HG03064 (cell line): ENCODE results near the gene APOL6.

Experiments
- ATAC-seq: cut with Tn5 transposase; IDR thresholded peaks from one replicate; pipeline ENCODE4 v1.9.1; 2021; ENCODE audit warnings: low read depth; ENCODE audit not compliant: unreplicated experiment

The APOL6 gene

GRCh38 chr22:35648066-35649025 is at the start of gene APOL6:
Gene APOL6, plus strand, starts transcription at chr22:35648446. Its CDS starts 7,980 bp downstream, at chr22:35656426.
- ATAC-seq, result no peak

- no peak for ATAC-seq
Observed at GRCh38 chr22:35599364-35599763, 48.9 kb upstream of the APOL6 start.

GRCh38 chr22:35600476-35600875 is 47.8 kb upstream of the APOL6 start:
- no peak for ATAC-seq

GRCh38 chr22:35601013-35601580 is 47.1 kb upstream of the APOL6 start:
- ATAC-seq, result no peak

GRCh38 chr22:35601743-35602615 is 46.3 kb upstream of the APOL6 start:
- ATAC-seq, result no peak

- no peak for ATAC-seq
Observed at GRCh38 chr22:35604621-35605368, 43.5 kb upstream of the APOL6 start.

- ATAC-seq, result no peak
Observed at GRCh38 chr22:35605369-35605680, 42.9 kb upstream of the APOL6 start.

GRCh38 chr22:35605851-35606481 is 42.3 kb upstream of the APOL6 start:
- no peak for ATAC-seq

GRCh38 chr22:35606916-35607315 is 41.3 kb upstream of the APOL6 start:
- no peak for ATAC-seq

- no peak for ATAC-seq
Observed at GRCh38 chr22:35608088-35608487, 40.2 kb upstream of the APOL6 start.

GRCh38 chr22:35609261-35609660 is 39.0 kb upstream of the APOL6 start:
- no peak for ATAC-seq

- ATAC-seq, result no peak
Observed at GRCh38 chr22:35609761-35610160, 38.5 kb upstream of the APOL6 start.

- no peak for ATAC-seq
Observed at GRCh38 chr22:35610741-35611140, 37.5 kb upstream of the APOL6 start.

GRCh38 chr22:35611200-35611890 is 36.9 kb upstream of the APOL6 start:
- no peak for ATAC-seq

GRCh38 chr22:35611891-35612576 is 36.2 kb upstream of the APOL6 start:
- no peak for ATAC-seq

GRCh38 chr22:35612903-35613302 is 35.3 kb upstream of the APOL6 start:
- no peak for ATAC-seq

- no peak for ATAC-seq
Observed at GRCh38 chr22:35614404-35614803, 33.8 kb upstream of the APOL6 start.

- ATAC-seq, result no peak
Observed at GRCh38 chr22:35615156-35615555, 33.1 kb upstream of the APOL6 start.

GRCh38 chr22:35616043-35616442 is 32.2 kb upstream of the APOL6 start:
- no peak for ATAC-seq
